MCF 10A (cell line): ENCODE data around the gene CYP4F3. TPM values are rescaled to one million over a fixed set of nuclear protein-coding genes. Genes with fewer than 3 reads are reported as not detected.
A peak's percentile ranks its signal among the peaks of the same experiment; 100 is the strongest.
"Not testable (repeated sequence)": the region's sequence is repeated elsewhere in the genome, so short reads cannot be mapped to it uniquely, and the experiment has no call there.

Source experiments
- BruUV-seq: library from RNA; stranded (reverse); fragments of 400-500 nt; replicated peaks from 2 replicates; lab custom pipeline; 2021; lab: Mats Ljungman, UMichigan
- CTCF ChIA-PET: fragments of 300-600 bp; sonication (Branson Sonifier 250); formaldehyde crosslinking; extraction: SDS; loops from one replicate; lab custom pipeline; 2021; ENCODE audit warnings: antibody characterized with exemption, inconsistent platforms; lab: Yijun Ruan, JAX
- POLR2A ChIA-PET: fragments of 300-600, 350-650 bp; sonication (Branson Sonifier 250); formaldehyde crosslinking; extraction: SDS; loops from one replicate; lab custom pipeline; 2020; ENCODE audit warnings: antibody characterized with exemption, inconsistent platforms; lab: Yijun Ruan, JAX
- DNase-seq: peaks from one replicate; pipeline ENCODE4 v3.0.0-alpha.2; 2018; ENCODE audit not compliant: unreplicated experiment
- H3K27ac Mint-ChIP-seq: one replicate; pipeline ENCODE4 v1.8.0; 2022; ENCODE audit warnings: mild to moderate bottlenecking, low read depth, mixed read lengths; ENCODE audit not compliant: unreplicated experiment
- H3K27me3 Mint-ChIP-seq: one replicate; pipeline ENCODE4 v1.8.0; 2022; ENCODE audit warnings: mixed read lengths; ENCODE audit not compliant: insufficient read depth, unreplicated experiment
- H3K36me3 Mint-ChIP-seq: one replicate; pipeline ENCODE4 v1.8.0; 2022; ENCODE audit warnings: mild to moderate bottlenecking, moderate library complexity, mixed read lengths; ENCODE audit not compliant: insufficient read depth, unreplicated experiment
- H3K4me1 Mint-ChIP-seq: one replicate; pipeline ENCODE4 v1.8.0; 2022; ENCODE audit warnings: mixed read lengths; ENCODE audit not compliant: insufficient read depth, unreplicated experiment
- H3K4me3 Mint-ChIP-seq: one replicate; pipeline ENCODE4 v1.8.0; 2022; ENCODE audit warnings: mild to moderate bottlenecking, moderate library complexity, mixed read lengths; ENCODE audit not compliant: unreplicated experiment
- H3K9me3 Mint-ChIP-seq: one replicate; pipeline ENCODE4 v1.8.0; 2022; ENCODE audit warnings: mixed read lengths; ENCODE audit not compliant: unreplicated experiment
- intact Hi-C: fragments of 100-400 bp; cut with micrococcal nuclease; formaldehyde crosslinking; loops from 2 replicates; pipeline ENCODE4 v1.14.1; 2022
- total RNA-seq: library from RNA; stranded (reverse); gene quantifications from 2 replicates; pipeline ENCODE4 v1.2.3, GENCODE V29; 2022
- TF ChIP-seq, protein P1 (sequence below): fragments of 200-600 bp; IDR thresholded peaks from one replicate; pipeline ENCODE4 v1.8.0; 2022; ENCODE audit warnings: antibody characterized with exemption, mild to moderate bottlenecking; ENCODE audit not compliant: unreplicated experiment

Gene CYP4F3
- total RNA-seq, 1 experiment from 2014 or later, result 0.75 TPM

GRCh38 chr19:15672580-15673175, 32.0 kb downstream of the CYP4F3 start, which contains the start of gene CYP4F12:
CYP4F12 (plus strand) TSS chr19:15673087; CDS start chr19:15673530, 443 bp downstream.
- Mint-ChIP-seq H3K4me3 (peak within 1 kb of the TSS; percentile 24), H3K4me1 (no peaks in the 10 kb centered on the region)

DNA sequence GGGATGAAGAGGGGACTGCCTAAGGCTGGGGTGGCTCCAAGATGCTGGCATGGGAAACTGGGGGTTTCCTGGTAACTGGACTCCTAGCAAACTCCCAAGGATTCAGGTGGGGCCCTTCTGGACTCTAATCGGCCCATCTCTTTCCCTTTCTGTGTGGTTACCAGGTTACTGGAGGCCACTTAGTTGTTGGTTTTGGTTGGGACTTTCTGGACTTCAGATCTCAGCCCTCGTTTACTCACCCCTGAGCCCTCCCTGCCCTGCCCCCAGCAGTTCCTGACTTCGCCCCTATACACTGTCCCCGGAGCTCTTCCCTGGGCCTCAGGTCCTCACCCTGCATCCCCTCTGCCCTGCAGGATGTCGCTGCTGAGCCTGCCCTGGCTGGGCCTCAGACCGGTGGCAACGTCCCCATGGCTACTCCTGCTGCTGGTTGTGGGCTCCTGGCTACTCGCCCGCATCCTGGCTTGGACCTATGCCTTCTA, 32.5 kb downstream of the CYP4F3 start:
- Mint-ChIP-seq H3K4me3 (peak overlapping the region; percentile 24), H3K4me1 (no peaks in the 10 kb centered on the region), H3K27me3 (no peaks in the 10 kb centered on the region), H3K27ac (peak overlapping the region; percentile 71), H3K36me3 (peaks cover 6% of the 10 kb centered on the region), H3K9me3 (peaks cover 34% of the 10 kb centered on the region)
- DNase-seq, result no peak
- ChIA-PET CTCF (no interaction called here), POLR2A (interaction anchor here (0.6 kb wide), 1 partner anchor 405 kb away, joined by 3 read pairs; no protein-coding TSS in a partner anchor)
- no TSS peak for BruUV-seq
- intact Hi-C loops, result no loop called here
- TF ChIP-seq, protein P1, sequence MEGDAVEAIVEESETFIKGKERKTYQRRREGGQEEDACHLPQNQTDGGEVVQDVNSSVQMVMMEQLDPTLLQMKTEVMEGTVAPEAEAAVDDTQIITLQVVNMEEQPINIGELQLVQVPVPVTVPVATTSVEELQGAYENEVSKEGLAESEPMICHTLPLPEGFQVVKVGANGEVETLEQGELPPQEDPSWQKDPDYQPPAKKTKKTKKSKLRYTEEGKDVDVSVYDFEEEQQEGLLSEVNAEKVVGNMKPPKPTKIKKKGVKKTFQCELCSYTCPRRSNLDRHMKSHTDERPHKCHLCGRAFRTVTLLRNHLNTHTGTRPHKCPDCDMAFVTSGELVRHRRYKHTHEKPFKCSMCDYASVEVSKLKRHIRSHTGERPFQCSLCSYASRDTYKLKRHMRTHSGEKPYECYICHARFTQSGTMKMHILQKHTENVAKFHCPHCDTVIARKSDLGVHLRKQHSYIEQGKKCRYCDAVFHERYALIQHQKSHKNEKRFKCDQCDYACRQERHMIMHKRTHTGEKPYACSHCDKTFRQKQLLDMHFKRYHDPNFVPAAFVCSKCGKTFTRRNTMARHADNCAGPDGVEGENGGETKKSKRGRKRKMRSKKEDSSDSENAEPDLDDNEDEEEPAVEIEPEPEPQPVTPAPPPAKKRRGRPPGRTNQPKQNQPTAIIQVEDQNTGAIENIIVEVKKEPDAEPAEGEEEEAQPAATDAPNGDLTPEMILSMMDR, result no peak

More at GRCh38 chr19:15672580-15673175, 32.0 kb downstream of the CYP4F3 start, which contains the start of gene CYP4F12:
- Mint-ChIP-seq H3K27me3 (no peaks in the 10 kb centered on the region), H3K36me3 (peaks cover under 1% of the 10 kb centered on the region), H3K27ac (peak within 1 kb of the TSS; percentile 71), H3K9me3 (peaks cover 28% of the 10 kb centered on the region)
- intact Hi-C loops, result no loop called here
- ChIA-PET CTCF (no interaction called here), POLR2A (interaction anchor here (0.6 kb wide), 1 partner anchor 406 kb away, joined by 3 read pairs; no protein-coding TSS in a partner anchor)
- TF ChIP-seq, protein P1, result no peak
- BruUV-seq, result no TSS peak
- peak; percentile 73 for DNase-seq

- Mint-ChIP-seq H3K4me3 (no peak overlapping the region), H3K9me3 (peaks cover 35% of the 10 kb centered on the region), H3K36me3 (peaks cover 7% of the 10 kb centered on the region), H3K4me1 (no peaks in the 10 kb centered on the region), H3K27me3 (no peaks in the 10 kb centered on the region), H3K27ac (no peak overlapping the region)
- TF ChIP-seq, protein P1, result no peak
- DNase-seq, result no peak
- BruUV-seq, result no TSS peak
- intact Hi-C loops, result no loop called here
- ChIA-PET POLR2A (no interaction called here), CTCF (no interaction called here)
Observed at GRCh38 chr19:15675560-15675959, 34.9 kb downstream of the CYP4F3 start.

GRCh38 chr19:15679089-15679488, 38.4 kb downstream of the CYP4F3 start:
- TF ChIP-seq, protein P1, result no peak
- no peak overlapping the region for H3K4me3 Mint-ChIP-seq
- no peaks in the 10 kb centered on the region for H3K4me1 Mint-ChIP-seq
- H3K36me3 Mint-ChIP-seq, result peaks cover 7% of the 10 kb centered on the region
- H3K9me3 Mint-ChIP-seq, result peaks cover 49% of the 10 kb centered on the region
- no peaks in the 10 kb centered on the region for H3K27me3 Mint-ChIP-seq
- ChIA-PET POLR2A (no interaction called here), CTCF (interaction anchor here (0.5 kb wide), 1 partner anchor 167 kb away, joined by 3 read pairs; no protein-coding TSS in a partner anchor)
- no peak overlapping the region for H3K27ac Mint-ChIP-seq
- intact Hi-C loops, result no loop called here
- BruUV-seq, result no TSS peak
- no peak for DNase-seq

- BruUV-seq, H3K4me1 Mint-ChIP-seq, H3K27ac Mint-ChIP-seq, POLR2A ChIA-PET, H3K27me3 Mint-ChIP-seq, H3K4me3 Mint-ChIP-seq, H3K36me3 Mint-ChIP-seq, intact Hi-C loops, CTCF ChIA-PET, DNase-seq: not testable (repeated sequence)
- H3K9me3 Mint-ChIP-seq, result peaks cover 49% of the 10 kb centered on the region
Observed at GRCh38 chr19:15679865-15680264, 39.2 kb downstream of the CYP4F3 start.
